ENCODE data around the gene EGR2. TPM values are rescaled to one million over a fixed set of nuclear protein-coding genes. Genes with fewer than 3 reads are reported as not detected.

The EGR2 gene
- total RNA-seq, 6 experiments from 2014 or later: 0.17 to 1.3 (median 0.99) TPM; not detected in 2

- Histone ChIP-seq H3K4me1 (no peaks in the 10 kb centered on the region), H3K36me3 (no peaks in the 10 kb centered on the region), H3K27me3 (no peaks in the 10 kb centered on the region), H3K4me3 (no peak overlapping the region), H3K9me3 (no peaks in the 10 kb centered on the region), H3K27ac (no peak overlapping the region)
- 60% methylated on average over 2 of the region's 4 CpGs for WGBS (ENCODE audit: insufficient coverage, low coverage, low lambda C conversion rate, missing lambda C conversion rate)
- intact Hi-C loops (cut with DNase I): no loop called here
- TF ChIP-seq POLR2A (IDR thresholded peaks at IDR 0.05) (no peak), CTCF (IDR thresholded peaks at IDR 0.05) (no peak)
- ATAC-seq (no peak), DNase-seq (no peak)
These were observed 52.2 kb downstream of the EGR2 start for GRCh38 chr10:62764011-62764410.

- no peaks in the 10 kb centered on the region for H3K36me3 ChIP-seq
- intact Hi-C loops (cut with DNase I): no loop called here
- no peak overlapping the region for H3K27ac ChIP-seq
- no peaks in the 10 kb centered on the region for H3K27me3 ChIP-seq
- H3K9me3 ChIP-seq: no peaks in the 10 kb centered on the region
- ATAC-seq (no peak), DNase-seq (no peak)
- no peaks in the 10 kb centered on the region for H3K4me1 ChIP-seq
- H3K4me3 ChIP-seq: no peak overlapping the region
- TF ChIP-seq CTCF (IDR thresholded peaks at IDR 0.05) (no peak), POLR2A (IDR thresholded peaks at IDR 0.05) (no peak)
- 90% methylated on average over 2 of the region's 4 CpGs for WGBS (ENCODE audit: insufficient coverage, low coverage, low lambda C conversion rate, missing lambda C conversion rate)
These were observed 53.0 kb downstream of the EGR2 start for GRCh38 chr10:62763155-62763554.

Other genes with a start within 250 kb of the EGR2 start
- 1 to 10 TPM; 4.2 to 8.3 (median 5.5) TPM for gene ADO, start 11.6 kb downstream of the EGR2 start, total RNA-seq